Right kidney (tissue), 9 donors: Measurements from ENCODE around the gene STK31.
"Not testable (repeated sequence)": the region's sequence is repeated elsewhere in the genome, so short reads cannot be mapped to it uniquely, and the experiment has no call there.

Experiments
- DNase-seq: peaks from one replicate; pipeline ENCODE4 v3.0.0-alpha.2; 2016
- long read RNA-seq, 8 donors: transcript quantifications; one replicate each; lab custom pipeline, GENCODE V29; 2026

STK31 gene
- long read RNA-seq, donor 1, result 0 reads
- long read RNA-seq, donor 2, result 0 reads
- long read RNA-seq, donor 3, result 0 reads
- long read RNA-seq, donor 4, result 0 reads
- long read RNA-seq, donor 5, result 0 reads
- long read RNA-seq, donor 6, result 0 reads
- long read RNA-seq, donor 7, result 0 reads
- long read RNA-seq, donor 8, result 0 reads

GRCh38 chr7:23710000-23710399 is at the start of gene STK31:
Gene STK31, plus strand, starts transcription at chr7:23710219. Its CDS starts 67 bp downstream, at chr7:23710286.
- no peak for DNase-seq

- DNase-seq, result no peak
Observed at GRCh38 chr7:23661385-23661784, 48.6 kb upstream of the STK31 start.

DNA sequence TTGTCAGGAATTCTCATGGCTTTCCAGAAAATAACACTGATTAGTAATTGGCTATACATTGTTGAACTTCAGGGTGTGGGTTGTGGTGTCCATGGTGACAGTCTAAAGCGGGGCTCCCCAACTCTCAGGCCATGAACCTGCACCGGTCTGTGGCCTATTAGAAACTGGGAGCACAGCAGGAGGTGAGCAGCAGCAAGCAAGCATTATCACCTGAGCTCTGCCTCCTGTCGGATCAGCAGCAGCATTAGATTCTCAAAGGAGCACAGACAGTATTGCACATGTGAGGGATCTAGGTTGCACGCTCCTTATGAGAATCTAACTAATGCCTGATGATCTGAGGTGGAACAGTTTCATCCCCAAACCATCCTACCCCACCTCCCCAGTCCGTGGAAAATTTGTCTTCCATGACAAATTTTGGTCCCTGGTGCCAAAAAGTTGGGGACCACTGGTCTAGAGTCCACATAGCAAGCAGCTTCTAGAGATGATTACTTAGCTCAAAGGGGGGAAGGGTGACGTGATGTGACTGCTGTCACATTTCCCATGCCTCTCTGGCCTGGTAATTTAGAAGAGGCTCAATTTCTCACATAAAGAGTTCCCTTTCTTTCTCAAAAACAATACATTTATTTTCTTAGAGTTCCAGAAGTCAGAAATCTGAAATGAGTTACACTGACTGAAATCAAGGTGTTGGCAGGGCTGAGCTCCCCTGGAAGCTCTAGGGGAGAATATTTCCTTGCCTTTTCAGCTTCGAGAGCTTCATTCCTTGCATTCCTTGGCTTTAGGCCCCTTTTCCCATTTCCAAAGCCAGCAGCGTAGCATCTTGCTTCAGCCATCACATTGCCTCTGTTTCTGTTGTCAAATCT is 47.7 kb upstream of the STK31 start:
- DNase-seq, result no peak

- no peak for DNase-seq
Observed at GRCh38 chr7:23662984-23663313, 47.1 kb upstream of the STK31 start.

DNA sequence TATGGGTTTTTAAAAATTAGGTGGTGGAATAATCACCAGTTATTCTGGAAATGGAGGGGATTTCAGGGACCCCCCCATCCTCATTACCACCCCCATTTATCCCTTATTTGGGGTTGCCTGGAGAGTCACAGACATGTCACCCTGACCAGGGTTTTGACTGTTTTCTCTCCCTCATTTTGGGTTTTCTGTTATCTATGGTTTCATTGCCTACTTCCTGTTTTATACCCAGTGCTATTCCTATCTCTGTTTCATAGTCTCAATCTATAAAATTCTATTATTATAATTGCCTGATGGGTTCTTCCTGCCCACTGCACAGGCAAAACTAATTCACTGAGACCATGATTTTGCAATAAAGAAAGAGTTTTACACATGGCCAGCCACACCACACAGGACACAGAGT is 45.9 kb upstream of the STK31 start:
- DNase-seq, result no peak

- DNase-seq, result no peak
Observed at GRCh38 chr7:23672033-23672432, 38.0 kb upstream of the STK31 start.

DNA sequence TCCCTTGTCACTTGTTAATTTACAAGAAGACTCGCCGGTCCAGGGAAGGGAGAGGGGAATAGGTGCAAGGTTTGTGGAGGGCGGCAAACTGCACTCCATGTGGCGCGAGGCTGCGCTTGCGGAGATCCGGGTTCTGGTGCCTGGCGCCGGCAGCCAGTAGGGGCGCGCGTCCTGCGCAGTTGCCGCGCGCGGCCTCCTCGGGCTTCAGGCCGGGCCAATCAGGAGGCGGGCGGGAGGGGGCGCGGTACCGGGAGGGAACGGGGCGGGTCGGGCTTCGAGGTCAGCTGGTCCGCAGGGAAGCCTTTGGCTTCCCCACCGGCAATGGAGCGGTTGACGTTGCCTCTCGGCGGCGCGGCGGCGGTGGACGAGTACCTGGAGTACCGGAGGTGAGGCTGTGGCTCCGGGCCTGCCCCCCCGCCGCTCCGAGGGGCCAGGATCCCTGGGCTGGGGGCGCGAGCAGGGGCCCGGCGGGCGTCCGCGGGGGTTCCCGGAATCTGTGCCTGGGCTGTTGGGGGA is 30.1 kb upstream of the STK31 start, which contains the start of gene FAM221A:
TSS of gene FAM221A (plus strand) at position 302 of the 516 bp plus-strand sequence. CDS start at position 322, 20 bp downstream.
- DNase-seq, result peak; percentile 76

DNA sequence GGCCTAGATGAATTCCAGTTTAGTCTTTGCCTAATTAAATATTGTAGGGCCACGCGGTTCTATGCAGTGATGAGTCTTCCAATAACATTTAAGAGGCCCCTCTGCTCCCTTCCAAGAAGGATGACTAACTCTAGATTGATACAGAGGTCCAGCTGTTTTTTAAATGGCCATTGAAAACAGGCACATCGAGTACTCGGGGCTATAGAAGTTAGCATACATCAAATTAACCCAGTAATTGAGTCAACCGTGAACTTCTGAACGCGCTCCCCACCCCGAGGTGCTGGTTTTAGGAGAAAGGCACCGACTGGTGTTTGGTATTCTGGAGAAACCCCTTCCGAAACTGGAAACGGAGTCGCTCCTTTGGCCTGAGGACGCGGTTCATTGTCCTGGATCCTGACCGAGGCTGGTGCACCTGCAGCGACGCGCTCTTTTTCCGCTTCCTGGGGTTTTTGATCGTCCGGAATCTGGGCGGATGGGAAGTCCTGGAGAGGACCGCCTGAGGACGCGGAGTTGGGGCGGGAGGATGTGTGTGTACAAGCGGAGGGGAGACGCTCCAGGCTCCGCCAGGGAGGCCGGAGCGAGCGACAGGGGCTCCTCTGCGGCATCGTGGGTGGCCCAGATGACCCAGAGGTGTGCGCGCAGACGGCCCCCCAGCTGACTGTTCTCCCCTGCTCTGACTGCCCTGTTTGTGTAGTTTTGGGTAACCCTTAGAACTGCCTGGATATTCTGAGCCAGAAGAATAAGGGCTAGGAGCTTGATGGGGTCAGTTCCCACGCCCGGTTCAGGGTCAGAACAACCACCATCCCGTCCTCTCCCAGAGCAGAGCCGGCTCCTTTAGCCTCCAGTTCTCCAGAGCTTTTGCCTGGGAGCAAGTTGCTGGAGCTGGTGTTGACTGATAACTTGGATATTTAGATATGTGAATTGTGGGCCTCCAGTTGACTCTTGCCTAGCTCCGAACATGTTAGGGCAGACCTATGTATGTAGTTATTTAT is 29.3 kb upstream of the STK31 start:
- peak; percentile 77 for DNase-seq

DNA sequence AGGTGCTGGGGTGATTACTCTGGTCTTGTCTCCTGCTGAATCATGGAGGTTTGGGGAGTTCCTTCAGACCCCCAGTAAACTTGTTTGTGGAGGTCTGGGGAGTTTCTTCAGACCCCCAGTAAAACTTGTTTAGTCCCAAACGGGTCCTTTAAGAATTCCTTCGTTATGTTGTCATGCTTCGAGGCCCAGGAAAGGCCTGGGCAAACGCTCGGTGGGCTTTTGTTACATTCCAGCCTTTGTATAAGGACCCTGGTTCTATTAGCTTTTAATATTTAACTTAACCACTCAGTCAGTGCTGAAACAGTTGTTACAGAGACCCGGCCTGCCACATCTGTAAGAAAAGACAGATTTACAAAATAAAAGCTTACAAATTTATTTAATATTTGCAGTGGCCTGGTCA is 26.0 kb upstream of the STK31 start:
- not testable (repeated sequence) for DNase-seq

DNA sequence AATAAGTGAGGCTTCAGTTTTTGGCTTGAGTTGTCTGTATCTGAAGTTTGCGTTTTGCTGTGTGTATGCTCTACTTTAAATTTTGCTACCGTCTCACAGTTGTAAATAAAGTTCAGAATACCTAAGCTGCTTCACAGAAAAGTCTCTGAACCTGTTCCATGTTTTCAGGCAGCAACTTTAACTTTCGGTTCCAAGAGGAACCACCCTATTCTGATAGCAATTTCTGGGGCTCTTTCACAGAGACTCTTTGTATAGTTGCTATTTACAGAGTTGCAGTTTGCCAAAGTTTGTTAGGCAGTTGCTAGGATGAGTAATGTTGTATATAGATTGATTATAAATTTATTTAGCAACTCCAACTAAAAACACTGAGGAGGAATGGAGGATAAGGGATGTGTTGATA is 24.3 kb upstream of the STK31 start:
- no peak for DNase-seq

GRCh38 chr7:23687011-23687410 is 23.0 kb upstream of the STK31 start:
- no peak for DNase-seq

DNA sequence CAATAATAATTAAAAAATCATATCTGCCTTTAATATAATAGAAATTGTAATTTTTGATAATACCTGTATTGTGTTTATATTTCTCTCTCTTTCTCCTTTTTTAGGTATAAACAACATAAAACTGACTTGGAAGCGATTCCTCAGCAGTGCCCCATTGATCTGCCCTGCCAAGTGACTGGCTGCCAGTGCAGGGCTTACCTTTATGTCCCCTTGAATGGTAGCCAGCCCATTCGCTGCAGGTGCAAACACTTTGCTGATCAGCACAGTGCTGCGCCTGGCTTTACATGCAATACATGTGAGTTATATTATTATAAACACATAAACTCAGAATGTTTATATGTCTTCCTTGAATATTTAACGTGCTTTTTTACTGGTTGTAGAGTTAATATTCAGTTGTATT is 20.9 kb upstream of the STK31 start:
- DNase-seq, result no peak

GRCh38 chr7:23691320-23691719 is 18.7 kb upstream of the STK31 start:
- no peak for DNase-seq

DNA sequence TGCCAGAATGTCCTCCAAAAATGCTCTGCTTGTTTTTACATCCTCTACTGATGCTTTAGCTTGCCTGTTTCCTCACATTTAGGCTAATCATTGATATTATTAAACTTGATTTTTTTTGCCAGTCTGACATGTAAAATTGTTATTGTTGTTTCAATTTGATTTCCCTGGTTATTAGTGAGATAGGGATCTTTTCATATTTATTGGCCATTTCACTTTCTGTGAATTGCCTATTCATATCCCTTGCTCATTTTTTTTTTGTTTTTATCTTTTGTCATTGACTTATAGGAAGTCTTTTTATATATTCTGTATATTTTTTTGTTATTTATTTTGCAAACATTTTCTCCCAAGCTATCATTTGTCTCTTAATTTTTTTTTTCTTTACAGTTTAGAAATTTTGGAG is 16.8 kb upstream of the STK31 start:
- DNase-seq, result no peak

GRCh38 chr7:23696916-23697441 is 13.0 kb upstream of the STK31 start:
- no peak for DNase-seq

DNA sequence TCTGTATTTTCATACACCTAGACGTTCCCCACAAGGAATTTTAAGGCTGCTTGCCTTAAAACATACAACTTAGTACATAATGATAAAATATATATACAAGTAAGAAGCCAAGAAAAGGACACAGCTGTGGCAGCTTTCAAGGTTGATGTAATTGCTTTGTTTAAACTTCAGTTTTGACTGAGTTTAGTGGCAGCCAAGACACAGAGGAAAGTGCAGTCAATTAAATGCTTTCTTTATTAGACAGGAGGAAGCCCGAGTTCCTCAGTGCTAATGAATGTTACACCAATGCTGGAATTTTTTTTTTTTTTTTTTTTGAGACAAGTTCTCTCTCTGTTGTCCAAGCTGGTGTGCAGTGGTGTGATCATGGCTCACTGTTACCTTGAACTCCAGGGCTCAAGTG is 11.2 kb upstream of the STK31 start:
- DNase-seq, result no peak

GRCh38 chr7:23700046-23700445 is 10.0 kb upstream of the STK31 start:
- no peak for DNase-seq

GRCh38 chr7:23709081-23709750 is 803 bp upstream of the STK31 start:
- no peak for DNase-seq

DNA sequence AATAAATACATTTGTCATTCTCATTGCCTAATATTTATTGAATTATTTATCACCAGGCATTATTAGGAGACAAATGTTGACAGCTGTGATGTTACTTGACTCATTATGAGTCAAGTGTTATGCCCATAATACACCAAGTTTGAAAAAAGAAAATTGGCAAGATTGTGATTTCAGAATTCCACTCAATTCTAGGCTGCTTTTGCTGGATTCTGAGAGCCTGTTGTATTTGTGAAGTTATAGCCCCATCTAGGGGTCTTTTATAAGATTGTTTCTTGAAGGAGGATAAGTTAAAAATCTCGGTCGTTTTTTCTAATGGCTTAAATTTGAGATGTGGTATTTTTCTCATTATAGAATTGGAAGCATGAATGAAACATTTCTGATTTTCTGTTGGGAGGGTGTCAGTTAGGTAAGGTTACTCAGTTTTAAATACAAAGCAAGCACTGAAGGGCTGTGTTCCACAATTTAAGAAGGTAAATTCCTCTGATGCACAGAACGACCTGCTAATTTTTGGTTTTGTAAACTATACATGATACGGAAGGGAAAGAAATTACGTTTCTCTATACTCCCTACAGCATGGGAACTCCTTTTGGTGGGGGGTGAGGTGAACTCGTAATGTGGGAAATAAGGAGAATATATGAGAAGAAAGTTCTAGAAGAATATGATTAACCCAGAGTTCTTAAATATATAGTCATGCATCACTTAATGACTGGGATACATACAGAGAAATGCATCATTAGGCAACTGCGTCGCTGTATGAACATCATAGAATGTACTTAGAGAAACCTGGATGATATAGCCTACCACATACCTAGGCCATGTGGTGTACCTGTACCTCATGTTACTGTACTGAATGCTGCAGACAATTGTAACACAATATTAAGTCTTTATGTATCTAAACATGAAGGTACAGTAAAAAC is 2.6 kb downstream of the STK31 start:
- no peak for DNase-seq

DNA sequence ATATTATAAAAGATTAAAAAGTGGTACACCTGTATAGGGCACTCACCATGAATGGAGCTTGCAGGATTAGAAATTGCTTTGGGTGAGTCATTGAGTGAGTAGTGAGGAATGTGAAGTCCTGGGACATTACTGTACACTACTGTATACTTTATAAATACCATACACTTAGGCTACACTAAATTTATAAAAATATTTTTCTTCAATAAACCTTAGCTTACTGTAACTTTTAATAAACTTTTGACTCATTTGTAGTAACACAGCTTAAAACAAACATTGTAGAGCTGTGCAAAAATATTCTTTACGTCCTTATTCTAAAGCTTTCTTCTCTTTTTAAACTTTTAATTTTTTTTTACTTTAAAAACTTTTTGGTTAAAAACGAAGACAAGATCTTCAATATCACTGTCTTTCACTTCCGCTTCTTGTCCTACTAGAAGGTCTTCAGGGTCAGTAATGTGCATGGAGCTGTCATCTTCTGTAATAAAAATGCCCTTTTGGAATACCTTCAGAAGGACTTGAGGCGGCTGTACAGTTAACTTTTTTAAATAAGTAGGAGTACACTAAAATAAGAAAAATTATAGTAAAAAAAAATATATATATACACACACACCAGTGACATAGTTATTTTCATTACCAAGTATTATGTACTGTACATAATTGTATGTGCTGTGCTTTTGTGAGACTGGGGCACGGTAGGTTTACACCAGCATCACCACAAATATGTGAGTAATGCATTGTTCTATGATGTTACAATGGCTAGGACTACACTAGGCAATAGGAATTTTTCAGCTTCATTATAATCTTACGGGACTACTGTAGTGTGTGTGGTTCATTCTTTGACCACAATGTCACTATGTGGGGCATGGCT is 3.5 kb downstream of the STK31 start:
- no peak for DNase-seq
